Stromal cell of bone marrow (primary cell): ENCODE measurements around the gene PPCS.
A peak's percentile ranks its signal among the peaks of the same experiment; 100 is the strongest.

Experiments used
- DNase-seq: peaks from one replicate; pipeline ENCODE4 v3.0.0-alpha.2; 2012; ENCODE audit warnings: low read depth

The PPCS gene

DNA sequence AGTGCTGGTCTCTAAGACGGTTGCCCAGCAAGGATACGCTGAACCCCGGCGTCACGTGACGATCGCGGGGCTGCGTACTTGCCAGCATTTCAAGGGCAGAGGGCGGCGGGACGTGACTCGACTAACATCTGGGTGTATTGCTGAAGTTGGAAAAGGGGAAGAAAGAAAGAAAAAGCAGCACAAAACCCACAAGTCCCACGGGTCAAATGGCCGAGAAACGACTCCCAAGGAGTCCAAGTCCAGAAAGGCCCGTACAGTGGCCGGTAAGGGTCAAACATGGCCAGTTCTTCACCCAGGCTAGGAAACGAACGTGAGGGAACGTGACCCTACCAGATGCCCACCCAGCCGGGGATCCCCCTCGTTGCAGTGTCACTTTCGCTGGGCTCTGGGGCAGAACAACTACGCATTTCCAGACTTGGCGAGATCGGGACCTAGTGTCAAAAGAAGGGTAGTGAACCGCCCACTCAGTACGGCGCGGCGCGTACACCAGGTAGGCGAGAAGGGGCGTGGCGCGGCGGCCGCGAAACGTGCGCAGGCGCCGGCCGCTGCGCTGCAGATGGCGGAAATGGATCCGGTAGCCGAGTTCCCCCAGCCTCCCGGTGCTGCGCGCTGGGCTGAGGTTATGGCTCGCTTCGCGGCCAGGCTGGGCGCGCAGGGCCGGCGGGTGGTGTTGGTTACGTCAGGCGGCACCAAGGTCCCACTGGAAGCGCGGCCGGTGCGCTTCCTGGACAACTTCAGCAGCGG lies at the start of gene PPCS, which contains the start of gene ZMYND12:
PPCS (plus strand) TSS at position 534 of the 744 bp plus-strand sequence; CDS start at position 557, 23 bp downstream.
ZMYND12 (minus strand) TSS at position 13 of the 744 bp plus-strand sequence. CDS start 25 bp downstream, outside the sequence.
- DNase-seq: peak; percentile 74

DNA sequence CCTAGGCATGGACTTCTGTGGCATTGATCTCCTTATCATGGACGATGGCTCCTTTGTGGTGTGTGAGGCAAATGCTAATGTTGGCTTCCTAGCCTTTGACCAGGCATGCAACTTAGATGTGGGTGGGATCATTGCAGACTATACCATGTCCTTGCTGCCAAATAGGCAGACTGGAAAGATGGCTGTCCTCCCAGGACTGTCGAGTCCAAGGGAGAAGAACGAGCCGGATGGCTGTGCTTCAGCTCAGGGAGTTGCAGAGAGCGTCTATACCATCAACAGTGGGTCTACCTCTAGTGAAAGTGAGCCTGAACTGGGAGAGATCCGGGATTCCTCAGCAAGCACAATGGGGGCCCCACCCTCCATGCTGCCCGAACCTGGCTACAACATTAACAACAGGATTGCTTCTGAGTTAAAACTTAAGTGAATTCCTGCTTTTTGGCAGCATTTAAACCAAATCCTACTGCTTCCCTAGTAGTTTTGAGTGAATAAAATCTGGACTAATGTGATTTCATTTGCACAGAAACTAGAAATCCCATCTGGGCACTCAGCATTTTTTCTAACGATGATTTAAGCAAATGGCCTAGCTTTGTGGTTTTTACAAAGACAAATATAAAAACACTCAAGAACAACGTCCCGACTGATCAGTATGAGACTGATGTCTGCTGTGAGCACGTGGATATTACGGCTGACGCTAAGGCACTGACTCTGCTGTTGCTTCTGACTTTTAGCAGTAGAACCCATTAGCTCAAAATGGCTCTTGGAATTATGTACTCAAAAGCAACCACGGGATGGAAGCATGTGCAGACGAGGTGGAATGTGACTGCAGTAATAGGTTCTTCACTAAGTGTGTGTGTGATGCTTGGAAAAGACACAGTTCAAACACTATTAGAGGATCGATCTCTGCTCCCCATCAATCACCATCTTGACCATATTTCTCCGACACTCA lies 41.5 kb upstream of the PPCS start:
- no peak for DNase-seq

DNA sequence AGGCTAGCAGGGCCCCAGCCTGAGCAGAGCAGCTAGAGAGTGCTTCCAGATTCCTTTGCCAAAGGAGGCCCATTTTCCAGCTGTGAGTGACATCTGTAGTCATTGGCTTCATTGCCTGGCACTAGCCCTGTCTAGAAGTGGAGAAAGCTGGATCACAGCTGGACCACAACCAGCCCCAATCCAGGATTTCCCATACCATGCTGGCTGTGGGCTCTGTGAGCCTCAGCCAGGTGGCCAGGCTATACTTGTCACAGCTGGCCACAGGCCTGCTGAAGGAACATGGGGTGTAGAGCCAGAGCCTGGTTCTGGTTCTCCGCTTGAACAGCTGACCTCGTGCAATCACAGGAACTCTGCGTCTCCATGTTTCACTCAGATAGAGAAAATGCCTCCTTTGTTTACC lies 39.2 kb upstream of the PPCS start:
- DNase-seq: no peak

DNA sequence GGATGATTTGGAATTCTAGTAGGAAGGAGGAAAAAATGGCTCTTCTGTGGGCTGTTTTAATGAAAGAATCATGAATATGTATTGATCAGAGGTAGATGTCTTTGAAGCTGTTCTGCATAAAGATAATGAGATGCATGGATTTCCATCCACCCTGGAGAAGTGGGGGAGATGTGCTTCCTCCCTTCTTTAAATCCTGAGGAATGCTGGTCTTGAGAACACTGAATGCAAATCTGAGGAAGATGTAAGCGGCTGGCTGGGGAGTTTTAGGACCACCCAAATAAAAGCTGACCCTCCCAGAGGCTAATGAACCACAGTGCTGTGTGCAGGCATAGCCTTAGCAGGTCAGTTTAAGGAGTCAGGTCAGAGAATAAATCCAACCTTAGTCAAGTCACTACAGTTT lies 37.8 kb upstream of the PPCS start:
- no peak for DNase-seq

DNA sequence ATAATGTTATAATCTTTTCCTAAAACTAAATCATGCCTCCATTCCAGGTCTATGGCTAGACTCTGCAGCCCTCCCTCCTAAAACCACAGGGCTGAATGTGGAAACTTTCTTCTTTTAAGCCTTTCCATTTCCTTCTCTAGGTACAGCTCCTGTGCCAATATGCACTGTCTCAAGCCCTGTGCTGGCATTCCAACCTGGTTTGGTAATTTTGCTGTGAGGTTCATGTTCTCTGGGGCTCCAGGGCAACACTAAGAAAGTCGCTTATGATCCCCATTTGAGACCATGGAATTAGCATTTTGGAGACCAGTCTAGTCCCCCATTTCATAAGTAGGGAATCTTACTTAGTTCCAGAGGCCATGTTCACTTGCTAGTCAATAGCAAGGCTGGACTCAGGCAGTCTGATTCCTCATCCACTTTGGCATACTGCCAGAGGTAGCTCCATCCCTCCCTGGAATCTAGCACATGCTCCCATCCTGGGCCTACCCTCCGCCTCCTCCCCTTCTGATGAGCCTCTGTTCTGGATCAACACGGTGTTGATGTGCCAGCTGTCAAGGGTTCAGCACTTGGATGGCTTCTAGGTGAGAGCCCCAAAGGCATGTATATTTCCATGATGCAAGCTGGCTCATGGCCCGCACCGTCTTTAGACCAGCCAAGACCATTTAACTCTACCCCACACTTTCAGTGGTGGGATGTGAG lies 37.1 kb upstream of the PPCS start:
- DNase-seq: no peak

DNA sequence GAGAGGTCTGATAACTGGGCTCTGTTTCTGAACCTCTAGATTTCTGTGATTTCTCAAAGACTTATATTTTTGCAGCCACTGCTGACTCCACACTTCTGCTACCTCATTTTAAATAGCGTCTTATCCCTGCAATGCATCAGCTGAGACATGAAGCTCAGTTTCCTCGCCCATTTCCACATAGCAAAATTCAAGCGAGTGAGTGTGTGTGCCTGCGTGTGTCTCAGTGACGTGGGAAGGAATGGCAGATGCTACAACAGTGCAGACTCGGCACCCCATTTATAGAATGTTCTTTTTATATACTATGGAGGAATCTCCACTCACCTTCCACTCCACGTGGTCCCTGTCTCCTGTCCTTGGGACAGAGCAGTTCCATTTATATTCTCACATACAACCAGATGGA lies 36.2 kb upstream of the PPCS start:
- DNase-seq: no peak

DNA sequence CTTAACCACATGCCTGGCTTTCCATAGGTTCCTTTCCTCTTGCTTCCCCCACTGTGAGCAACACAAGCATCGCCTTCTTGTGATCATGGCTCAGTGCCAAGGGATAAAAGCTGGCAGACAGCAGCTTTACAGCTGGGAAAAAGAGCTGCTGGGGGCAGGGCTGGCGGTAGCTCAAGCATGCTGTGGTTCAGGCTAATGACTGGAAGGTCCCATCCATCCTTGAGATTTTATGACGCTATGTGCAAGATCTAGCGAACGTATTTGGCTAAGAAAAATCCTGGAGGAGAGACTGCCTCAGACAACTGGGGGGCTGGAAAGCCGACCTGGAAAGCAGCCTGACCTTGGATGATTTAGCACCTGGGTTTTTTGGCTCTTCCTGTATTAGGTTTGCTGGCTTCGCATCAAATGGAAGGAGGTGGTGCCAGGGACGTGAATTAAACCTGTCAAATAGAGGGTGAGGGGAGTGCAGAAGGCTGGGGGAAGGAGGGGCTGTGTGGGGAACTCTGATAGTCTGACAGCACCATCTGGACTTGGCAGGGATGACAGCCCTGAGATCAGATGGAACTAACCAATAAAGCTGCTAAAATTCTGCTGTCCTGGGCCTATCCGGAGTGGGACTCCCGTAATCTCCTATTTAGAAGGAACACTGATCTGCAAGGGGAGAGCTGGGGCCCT lies 35.3 kb upstream of the PPCS start:
- DNase-seq: peak; percentile 47

DNA sequence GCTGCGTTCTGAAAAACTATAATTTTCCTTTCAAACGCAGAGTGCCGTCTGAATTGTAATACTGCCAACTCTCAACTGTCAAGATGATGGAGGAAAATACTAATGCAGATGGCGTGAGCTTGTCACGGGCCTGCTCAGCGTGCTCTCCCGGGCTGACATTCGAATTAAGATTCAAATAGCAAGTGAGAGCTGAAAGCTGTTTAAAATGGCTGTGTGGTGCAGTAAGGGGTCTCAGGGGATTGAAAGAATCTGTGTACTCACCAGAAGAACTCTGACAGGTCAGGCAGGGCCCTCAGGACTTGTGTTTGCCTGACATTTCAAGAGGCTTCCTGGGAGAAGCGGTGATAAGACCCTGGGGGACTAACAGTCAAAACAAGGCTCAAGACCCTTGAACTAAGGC lies 33.6 kb upstream of the PPCS start:
- DNase-seq: no peak

DNA sequence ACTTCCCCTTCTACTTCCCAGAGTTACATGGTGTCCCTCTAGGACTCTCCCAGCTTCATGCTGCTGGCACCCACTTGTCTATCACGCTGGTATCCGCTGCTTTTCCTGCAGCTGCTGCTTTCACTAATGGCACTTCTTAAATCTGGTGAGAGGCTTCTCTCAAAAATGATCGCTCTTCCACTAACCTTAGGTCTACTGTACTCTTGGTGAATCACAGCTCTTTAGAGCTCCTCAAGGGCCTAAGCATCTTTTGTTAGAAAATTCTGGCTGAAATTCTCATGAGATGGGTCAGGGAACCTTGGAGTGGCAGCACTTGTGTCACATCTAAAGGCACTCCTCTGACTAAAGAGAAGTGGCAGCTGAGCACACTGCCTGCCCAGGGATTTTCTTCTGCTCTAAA lies 32.7 kb upstream of the PPCS start:
- no peak for DNase-seq

DNA sequence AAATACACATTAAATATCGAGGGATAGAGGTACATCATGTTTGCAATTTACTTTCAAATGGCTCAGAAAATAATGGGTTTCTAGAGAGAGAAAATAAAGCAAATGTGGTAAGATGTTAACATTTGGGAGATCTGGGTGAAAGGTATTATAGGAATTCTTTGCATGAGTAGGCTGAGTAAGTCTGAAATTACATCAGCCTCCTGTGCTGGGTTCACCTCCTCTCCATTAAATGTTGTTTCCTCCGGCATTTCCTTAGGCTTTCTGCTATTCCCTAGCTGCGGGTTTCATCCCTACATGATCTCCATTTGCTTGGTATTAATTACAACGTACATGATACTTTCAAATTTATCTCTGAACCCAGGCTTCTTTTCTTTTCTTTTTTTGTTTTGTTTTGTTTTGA lies 32.1 kb upstream of the PPCS start:
- DNase-seq: no peak

DNA sequence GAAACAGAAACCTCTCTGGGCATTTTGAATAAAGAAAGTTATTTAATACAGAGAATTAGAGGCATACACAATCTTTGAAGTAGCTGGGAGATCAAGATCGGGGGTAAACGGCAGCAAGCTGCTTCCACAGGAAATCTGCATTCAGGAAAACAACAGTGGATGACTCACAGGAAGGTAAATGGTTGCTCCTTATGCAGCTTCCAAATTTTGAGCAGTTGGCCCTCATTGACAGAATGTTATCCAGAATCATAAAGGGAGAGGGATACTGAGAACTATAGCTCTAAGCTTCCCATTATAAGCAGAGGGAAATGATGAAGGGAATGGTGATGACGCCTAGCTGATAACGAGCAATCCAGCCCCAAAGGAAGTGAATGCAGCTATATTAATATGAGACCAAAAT lies 29.1 kb upstream of the PPCS start:
- DNase-seq: no peak

DNA sequence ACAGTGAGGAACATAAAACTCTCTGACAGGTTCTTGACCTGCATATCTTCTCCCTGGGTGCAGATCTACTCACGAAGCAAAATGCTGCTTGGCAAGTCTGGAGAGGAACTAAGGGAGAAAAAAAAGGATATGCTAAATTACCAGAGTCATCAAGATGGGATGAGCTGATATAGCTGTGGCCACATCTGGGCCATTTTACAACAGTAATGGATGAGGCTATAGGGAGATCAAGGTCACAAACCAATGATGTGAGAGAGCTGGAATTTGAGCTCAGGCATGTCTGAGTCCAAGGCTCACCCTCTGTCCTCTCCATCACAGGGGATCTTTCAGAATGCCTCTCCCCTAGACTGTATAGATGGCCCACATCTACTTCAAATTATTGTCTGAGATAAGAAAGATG lies 26.7 kb upstream of the PPCS start:
- DNase-seq: no peak

DNA sequence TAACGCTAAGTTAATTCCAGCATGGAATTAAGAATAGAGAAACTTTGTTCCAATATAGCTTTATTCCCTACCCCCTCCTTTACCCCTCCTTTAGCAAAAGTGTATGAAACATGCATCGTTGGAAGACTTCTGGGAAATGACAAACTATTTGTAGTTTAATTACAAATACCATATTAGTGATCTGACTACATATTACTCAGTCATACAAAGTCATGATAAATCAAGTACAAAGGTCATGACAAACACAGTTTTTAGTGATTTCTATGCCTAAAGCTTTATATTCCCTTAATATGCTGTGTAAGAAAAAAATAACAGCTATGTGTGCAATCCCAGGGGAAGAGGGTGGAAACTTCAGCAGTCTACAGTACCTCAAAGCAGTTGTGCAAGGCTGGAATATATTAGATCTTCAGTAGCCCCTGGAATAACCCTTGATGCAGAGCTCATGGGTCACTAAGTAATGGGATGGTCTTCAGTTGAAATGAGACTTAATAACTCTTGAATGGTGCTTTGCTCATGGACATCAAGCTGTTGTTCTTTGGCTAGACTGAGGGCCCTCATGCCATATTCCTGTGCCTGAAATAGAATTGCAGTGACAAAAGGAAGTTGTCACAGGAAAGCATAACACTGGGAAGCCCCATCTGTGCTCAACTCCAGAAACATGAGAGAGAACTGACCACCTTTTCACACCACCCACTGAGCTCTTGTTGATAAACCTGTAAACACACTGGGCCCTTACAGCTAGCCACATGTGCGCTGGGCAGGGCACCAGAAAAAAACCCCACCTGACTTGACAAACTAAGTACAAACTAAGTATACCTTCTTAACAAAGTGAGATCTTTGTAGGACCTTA lies 25.8 kb upstream of the PPCS start:
- DNase-seq: peak; percentile 11

DNA sequence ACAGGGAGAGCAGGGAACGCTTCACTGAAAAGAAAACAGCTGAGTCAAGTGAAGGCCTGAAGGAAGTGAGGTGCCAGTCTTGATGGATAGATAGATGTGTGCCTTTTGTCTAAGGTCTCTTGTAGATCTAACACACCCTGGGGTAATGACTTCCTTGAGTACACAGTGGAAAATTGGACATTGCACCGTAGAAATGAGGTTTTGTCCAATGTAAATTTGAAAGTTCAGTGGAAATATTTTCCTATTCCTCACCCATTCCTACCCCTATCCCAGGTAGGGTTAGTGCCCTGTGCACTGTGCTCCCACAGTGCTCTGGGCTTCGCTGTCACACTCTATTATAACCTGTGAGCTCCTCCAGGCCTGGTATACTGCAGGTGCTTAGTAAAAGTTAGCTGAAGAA lies 24.8 kb upstream of the PPCS start:
- no peak for DNase-seq

DNA sequence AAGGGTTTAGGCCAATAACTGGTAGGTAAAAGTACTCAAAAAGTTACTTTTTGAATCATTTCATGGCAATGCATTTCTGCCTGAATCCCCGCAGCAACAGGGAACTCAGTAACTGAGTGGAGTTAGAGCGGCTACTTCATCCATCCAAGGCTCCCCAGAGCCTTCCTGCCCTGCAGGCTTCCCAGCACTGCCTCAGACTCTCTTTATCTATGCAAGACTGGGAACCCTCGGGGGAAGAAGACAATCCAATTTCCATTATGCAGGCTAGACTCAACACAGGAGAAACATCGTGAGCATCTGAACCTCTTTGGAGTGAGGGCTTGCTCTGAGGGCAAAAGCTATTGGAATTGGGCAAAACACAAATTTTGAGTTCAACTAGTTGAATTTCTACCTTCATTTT lies 23.6 kb upstream of the PPCS start:
- DNase-seq: no peak

DNA sequence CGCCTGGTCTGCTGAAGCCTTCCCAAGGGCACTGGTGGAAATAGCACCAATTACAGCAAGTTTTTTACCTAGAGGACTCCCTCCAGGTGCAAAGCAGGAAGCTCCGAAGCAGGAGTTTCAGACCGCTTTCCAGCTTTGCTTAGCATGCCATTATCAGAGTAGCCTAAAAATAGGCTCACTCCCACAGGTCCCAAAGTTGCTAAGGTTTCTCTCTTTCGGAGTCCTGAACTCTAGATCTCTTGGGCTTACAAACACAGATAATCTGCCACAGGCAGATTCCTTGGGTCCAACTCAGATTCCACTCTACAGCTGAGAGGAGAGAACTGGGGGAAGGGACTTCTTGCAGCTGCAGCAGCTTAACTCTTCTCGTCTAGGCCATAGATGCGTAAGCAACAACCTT lies 23.0 kb upstream of the PPCS start:
- DNase-seq: no peak

DNA sequence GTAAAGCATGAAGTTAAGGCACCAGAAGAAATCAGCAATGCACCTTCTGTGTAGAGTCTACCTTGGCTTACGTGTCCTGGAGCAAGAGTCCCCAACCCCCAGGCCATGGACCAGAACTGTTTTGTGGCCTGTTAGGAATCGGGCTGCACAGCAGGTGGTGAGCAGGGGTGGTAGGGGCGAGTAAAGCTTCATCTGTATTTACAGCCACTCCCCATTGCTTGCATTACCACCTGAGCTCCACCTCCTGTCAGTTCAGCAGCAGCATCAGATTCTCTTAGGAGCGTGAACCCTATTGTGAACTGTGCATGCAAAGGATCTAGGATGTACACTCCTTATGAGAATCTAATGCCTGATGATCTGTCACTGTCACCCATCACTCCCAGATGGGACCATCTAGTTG lies 22.0 kb upstream of the PPCS start:
- no peak for DNase-seq

DNA sequence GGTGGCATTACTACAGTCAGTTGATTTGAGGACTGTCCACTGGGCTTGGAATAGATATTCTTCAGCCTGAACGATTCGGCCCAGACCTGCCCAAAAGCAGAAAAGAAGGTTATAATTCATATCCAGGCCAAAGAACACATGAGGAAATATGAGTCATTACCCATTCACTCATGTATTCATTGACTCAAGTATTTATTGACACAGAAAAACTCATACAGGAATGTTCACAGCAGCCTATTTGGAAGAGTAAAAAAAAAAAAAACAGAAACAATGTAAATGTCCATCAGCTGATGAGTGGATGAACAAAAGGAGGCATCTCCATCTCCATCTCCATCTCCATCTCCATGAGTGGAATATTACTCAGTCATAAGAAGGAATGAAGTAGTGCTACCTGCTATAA lies 16.4 kb upstream of the PPCS start:
- DNase-seq: peak; percentile 58

DNA sequence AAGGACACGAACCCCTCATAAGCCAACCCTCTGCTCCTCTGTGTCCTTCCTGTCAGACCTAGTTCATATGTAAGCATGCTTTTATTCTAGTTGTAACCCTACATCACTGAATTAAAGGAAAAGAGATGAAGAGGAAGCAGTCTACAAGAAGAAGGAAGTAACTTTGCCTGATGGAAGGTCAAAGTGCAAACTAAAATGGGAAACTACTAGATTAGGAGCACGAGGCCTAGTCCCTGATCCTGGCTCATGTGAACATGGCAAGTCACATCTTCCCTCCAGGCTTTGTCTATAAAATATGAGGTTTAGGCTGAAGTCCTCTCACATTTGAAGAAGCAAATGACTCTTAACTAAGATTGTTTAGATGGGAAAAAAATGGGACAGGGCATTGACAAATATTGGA lies 13.7 kb upstream of the PPCS start:
- DNase-seq: no peak

DNA sequence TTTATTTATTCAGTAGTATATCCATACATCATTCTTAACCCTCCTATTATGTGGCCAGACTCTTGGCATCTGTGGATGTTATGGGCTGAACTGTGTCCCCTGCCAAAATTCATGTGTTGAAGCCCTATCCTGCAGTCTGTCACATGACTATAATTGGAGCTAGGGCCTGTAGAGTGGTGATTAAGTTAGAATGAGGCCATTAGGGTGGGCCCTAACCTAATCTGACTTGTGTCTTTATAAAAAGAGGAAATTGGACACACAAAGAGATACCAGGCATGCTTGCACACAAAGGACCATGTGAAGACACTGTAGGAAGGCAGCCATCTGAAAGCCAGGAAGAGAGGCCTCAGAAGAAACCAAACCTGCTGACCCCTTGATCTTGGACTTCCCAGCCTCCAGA lies 7.1 kb upstream of the PPCS start:
- no peak for DNase-seq

DNA sequence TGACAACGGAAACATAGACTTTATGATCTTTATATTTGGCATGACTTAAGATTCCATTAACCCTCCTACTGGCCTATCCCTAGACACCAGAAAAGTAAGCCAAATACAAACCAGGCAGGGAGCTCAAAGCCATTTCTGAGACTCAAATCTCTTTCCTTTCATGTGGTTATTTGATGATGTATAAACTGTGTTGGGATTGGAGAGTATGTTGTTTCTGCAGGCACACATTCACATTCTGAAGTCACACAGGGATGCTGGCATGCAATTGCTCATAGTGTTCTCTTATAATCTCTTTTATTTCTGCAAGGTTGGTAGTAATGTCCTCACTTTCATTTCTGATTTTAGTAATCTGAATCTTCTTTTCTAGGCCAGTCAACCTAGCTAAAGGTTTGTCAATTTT lies 6.3 kb upstream of the PPCS start:
- no peak for DNase-seq
